ENCODE measurements around the gene ITGB5.
A peak's percentile ranks its signal among the peaks of the same experiment; 100 is the strongest.

DNA sequence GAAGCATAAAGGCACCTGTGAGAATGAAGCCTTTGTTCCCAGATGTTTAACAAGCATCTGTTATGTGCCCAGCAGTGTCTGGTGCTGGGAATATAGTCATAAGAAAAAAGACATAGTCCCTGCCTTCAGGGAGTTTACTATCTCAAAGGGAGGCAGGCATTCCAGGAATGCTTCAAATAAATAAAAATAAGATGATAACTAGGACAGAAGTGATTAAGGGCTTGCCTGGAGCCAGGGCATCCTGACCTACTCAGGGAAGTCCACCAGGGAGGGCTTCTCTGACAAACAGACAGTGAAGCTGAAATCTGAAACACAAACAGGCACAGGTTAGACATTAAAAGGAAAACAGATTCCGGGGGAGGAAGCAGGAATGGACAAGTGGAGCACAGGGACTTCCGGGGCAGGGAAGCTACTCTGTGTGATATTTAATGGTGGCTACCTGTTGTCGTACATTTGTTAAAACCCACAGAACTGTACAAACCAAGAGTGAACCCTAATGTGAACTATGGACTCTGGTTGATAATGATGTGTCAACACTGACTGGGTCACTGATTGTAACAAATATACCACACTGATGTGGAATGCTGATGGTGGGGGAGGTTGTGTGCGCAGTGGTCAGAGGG, 53.3 kb downstream of the ITGB5 start:
- TF ChIP-seq, protein P1, sequence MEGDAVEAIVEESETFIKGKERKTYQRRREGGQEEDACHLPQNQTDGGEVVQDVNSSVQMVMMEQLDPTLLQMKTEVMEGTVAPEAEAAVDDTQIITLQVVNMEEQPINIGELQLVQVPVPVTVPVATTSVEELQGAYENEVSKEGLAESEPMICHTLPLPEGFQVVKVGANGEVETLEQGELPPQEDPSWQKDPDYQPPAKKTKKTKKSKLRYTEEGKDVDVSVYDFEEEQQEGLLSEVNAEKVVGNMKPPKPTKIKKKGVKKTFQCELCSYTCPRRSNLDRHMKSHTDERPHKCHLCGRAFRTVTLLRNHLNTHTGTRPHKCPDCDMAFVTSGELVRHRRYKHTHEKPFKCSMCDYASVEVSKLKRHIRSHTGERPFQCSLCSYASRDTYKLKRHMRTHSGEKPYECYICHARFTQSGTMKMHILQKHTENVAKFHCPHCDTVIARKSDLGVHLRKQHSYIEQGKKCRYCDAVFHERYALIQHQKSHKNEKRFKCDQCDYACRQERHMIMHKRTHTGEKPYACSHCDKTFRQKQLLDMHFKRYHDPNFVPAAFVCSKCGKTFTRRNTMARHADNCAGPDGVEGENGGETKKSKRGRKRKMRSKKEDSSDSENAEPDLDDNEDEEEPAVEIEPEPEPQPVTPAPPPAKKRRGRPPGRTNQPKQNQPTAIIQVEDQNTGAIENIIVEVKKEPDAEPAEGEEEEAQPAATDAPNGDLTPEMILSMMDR (IDR thresholded peaks at IDR 0.05), result no peak
- peak; percentile 63 for TF ChIP-seq POLR2A (IDR thresholded peaks at IDR 0.05)

Measured in right lobe of liver (tissue), 4 donors.